K562 (cell line): Measurements from ENCODE around the gene NIN. TPM values are rescaled to one million over a fixed set of nuclear protein-coding genes. Genes with fewer than 3 reads are reported as not detected.

Experiments used
- NBN ChIP-seq: fragments of 450-650 bp; IDR thresholded peaks from 2 replicates; pipeline ENCODE4 v1.6.1; 2016; ENCODE audit warnings: low read depth, mild to moderate bottlenecking
- NRF1 ChIP-seq, 2 experiments: fragments of 450-650 bp; IDR thresholded peaks in 1 of 2; conservative IDR thresholded peaks in 1 of 2; 2 replicates each; pipeline ENCODE4 v1.6.1; 2014; ENCODE audit warnings: mild to moderate bottlenecking in 2 of 2
- PHF8 ChIP-seq: fragments of 200-600 bp; sonication (generic); IDR thresholded peaks from 2 replicates; pipeline ENCODE4 v1.6.1; 2012; ENCODE audit warnings: mixed run types, mild to moderate bottlenecking, inconsistent platforms, low read length, moderate library complexity, borderline replicate concordance
- PKNOX1 ChIP-seq: fragments of 450-650 bp; IDR thresholded peaks from 2 replicates; pipeline ENCODE4 v1.6.1; 2016
- REST ChIP-seq, 2 experiments: fragments of 450-650 bp; formaldehyde crosslinking in 1 of 2; IDR thresholded peaks; 2 replicates each; pipeline versions ENCODE4 v1.4.0 to v1.6.1; 2014 to 2020; ENCODE audit warnings: mild to moderate bottlenecking in 2 of 2, borderline replicate concordance in 1 of 2, low read depth in 1 of 2
- SMARCE1 ChIP-seq: fragments of 450-650 bp; IDR thresholded peaks from 2 replicates; pipeline ENCODE4 v1.7.1; 2016; ENCODE audit warnings: mild to moderate bottlenecking
- SNRNP70 ChIP-seq: fragments of 200-400 bp; formaldehyde crosslinking; optimal IDR thresholded peaks from 2 replicates; pipeline ENCODE3; 2017; ENCODE audit warnings: low read depth, low read length
- XRCC5 ChIP-seq: fragments of 200-400 bp; formaldehyde crosslinking; IDR thresholded peaks from 2 replicates; pipeline ENCODE4 v1.6.1; 2017; ENCODE audit warnings: low read depth, mild to moderate bottlenecking, low read length
- ZBTB7A ChIP-seq: IDR thresholded peaks from 2 replicates; pipeline ENCODE4 v1.6.1; 2011; ENCODE audit warnings: low read depth, mild to moderate bottlenecking, low read length, moderate library complexity, borderline replicate concordance; ENCODE audit not compliant: control insufficient read depth
- ZNF146 ChIP-seq: IDR thresholded peaks from one replicate; pipeline ENCODE4 v1.6.1; 2018; ENCODE audit warnings: missing compliant biosample characterization; ENCODE audit not compliant: unreplicated experiment
- polyA plus RNA-seq, 8 experiments: library from polyadenylated mRNA; depleted of rRNA in 4 of 8; stranded (reverse) in 5 of 8; unstranded in 3 of 8; fragments of >200 nt; fragmentation: Nextera tagmentation in 2 of 8; fragmentation: Illumina TruSeq in 1 of 8; extraction: Ambion mirVana in 2 of 8; extraction: Trizol in 1 of 8; gene quantifications; 2 replicates each; pipeline versions ENCODE4 v1.2.1 to v1.2.3, GENCODE V29; 2011 to 2014; ENCODE audit warnings: inconsistent platforms in 1 of 8, missing spikeins in 1 of 8
- total RNA-seq, 7 experiments: library from RNA; depleted of rRNA in 6 of 7; stranded (reverse); fragments of >200 nt in 6 of 7; fragmentation: Illumina TruSeq in 2 of 7; extraction: Trizol in 2 of 7; gene quantifications; 2 replicates each; pipeline versions ENCODE4 v1.2.1 to v1.2.3, GENCODE V29; 2011 to 2021; ENCODE audit warnings: low replicate concordance in 1 of 7
- TF ChIP-seq, protein P1 (sequence below): fragments of 250-450 bp; sonication (Bioruptor Pico); IDR thresholded peaks from 2 replicates; pipeline ENCODE4 v1.4.0; 2020; ENCODE audit warnings: mild to moderate bottlenecking
- TF ChIP-seq, protein P2 (sequence below): sonication (generic); formaldehyde crosslinking; IDR thresholded peaks from 2 replicates; pipeline ENCODE4 v1.8.1; 2022; ENCODE audit warnings: missing genetic modification reagents
- TF ChIP-seq, protein P3 (sequence below): sonication (generic); formaldehyde crosslinking; IDR thresholded peaks from 2 replicates; pipeline ENCODE4 v1.8.1; 2023; ENCODE audit warnings: mild to moderate bottlenecking, missing genetic modification reagents

Gene NIN
- total and polyA plus RNA-seq, 9 of the 15 experiments (the other 6 are each of a cell fraction or from before 2014, with no cell fraction given): 0.84 to 8.4 (median 5.0) TPM

DNA sequence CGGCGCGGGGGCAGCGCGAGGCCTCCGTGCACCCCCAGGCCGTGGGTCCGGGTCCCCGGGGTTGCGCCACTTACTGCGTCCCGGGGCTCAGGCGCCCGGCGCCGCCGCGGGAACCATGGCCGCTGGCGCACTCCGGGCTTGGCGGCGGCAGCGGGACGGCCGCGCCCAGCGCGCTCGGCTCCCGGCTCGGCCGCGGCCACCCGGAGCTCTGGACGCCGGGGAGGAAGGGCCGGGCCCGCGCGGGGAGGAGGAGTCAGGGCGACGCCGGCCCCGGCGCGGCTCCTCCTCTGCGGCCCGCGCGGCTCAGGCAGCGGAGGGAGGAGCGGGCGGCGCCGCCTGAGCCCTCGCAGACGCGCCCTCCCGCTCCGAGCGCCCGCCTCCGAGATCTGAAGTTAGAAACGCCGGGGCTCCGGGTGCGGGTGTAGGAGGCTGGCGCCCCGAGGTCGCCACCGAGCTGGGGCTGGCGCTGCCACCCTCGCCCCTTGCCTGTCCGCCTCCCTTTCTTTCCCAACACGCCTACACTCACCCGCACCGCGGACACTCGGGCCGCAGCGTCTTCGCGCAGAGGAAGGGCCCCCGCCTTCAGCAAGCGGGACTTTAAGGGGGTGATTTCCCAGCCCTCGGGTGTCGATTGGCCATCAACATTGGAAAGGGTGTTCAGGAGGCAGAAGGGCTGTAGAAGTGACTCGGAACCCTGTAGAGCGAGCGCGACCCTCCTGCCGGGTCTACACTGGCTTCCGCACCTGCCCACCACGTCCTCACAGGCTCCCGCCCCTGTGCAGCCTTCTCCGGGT is at the start of gene NIN (continued):
- TF ChIP-seq, protein P1, sequence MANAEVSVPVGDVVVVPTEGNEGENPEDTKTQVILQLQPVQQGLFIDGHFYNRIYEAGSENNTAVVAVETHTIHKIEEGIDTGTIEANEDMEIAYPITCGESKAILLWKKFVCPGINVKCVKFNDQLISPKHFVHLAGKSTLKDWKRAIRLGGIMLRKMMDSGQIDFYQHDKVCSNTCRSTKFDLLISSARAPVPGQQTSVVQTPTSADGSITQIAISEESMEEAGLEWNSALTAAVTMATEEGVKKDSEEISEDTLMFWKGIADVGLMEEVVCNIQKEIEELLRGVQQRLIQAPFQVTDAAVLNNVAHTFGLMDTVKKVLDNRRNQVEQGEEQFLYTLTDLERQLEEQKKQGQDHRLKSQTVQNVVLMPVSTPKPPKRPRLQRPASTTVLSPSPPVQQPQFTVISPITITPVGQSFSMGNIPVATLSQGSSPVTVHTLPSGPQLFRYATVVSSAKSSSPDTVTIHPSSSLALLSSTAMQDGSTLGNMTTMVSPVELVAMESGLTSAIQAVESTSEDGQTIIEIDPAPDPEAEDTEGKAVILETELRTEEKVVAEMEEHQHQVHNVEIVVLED (CRISPR knock-in tag): peak; percentile 40; the same call in 1 of the 2 replicates
- TF ChIP-seq SMARCE1 (no peak), ZBTB7A (no peak), SNRNP70 (no peak), PHF8 (peak; percentile 73; the same call in 1 of the 2 replicates), NBN (no peak), XRCC5 (no peak), NRF1 (conservative IDR thresholded peaks at IDR 0.05 in 1 of 2, IDR thresholded peaks at IDR 0.05 in 1 of 2) (peak in 1 of 2 experiments; percentile 26; a peak in 2 of 4 replicates), PKNOX1 (no peak), ZNF146 (CRISPR knock-in tag) (no peak), REST (IDR thresholded peaks at IDR 0.05; ENCODE audit: borderline replicate concordance) (no peak), REST (CRISPR knock-in tag; IDR thresholded peaks at IDR 0.05; ENCODE audit: low read depth) (no peak)
- TF ChIP-seq, protein P2, sequence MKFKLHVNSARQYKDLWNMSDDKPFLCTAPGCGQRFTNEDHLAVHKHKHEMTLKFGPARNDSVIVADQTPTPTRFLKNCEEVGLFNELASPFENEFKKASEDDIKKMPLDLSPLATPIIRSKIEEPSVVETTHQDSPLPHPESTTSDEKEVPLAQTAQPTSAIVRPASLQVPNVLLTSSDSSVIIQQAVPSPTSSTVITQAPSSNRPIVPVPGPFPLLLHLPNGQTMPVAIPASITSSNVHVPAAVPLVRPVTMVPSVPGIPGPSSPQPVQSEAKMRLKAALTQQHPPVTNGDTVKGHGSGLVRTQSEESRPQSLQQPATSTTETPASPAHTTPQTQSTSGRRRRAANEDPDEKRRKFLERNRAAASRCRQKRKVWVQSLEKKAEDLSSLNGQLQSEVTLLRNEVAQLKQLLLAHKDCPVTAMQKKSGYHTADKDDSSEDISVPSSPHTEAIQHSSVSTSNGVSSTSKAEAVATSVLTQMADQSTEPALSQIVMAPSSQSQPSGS (CRISPR knock-in tag): no peak
- TF ChIP-seq, protein P3, sequence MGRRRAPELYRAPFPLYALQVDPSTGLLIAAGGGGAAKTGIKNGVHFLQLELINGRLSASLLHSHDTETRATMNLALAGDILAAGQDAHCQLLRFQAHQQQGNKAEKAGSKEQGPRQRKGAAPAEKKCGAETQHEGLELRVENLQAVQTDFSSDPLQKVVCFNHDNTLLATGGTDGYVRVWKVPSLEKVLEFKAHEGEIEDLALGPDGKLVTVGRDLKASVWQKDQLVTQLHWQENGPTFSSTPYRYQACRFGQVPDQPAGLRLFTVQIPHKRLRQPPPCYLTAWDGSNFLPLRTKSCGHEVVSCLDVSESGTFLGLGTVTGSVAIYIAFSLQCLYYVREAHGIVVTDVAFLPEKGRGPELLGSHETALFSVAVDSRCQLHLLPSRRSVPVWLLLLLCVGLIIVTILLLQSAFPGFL (CRISPR knock-in tag): no peak
